C4-2B (cell line): ENCODE results near the gene SMIM9.

Source experiments
- CTCF ChIP-seq: fragments of 450-650 bp; conservative IDR thresholded peaks from 2 replicates; pipeline ENCODE4 v1.5.1; 2017; ENCODE audit warnings: mild to moderate bottlenecking
- ZFX ChIP-seq: fragments of 450-650 bp; IDR thresholded peaks from 2 replicates; pipeline ENCODE4 v1.6.1; 2017

GRCh38 chrX:154795016-154795415, 39.4 kb downstream of the SMIM9 start:
- TF ChIP-seq CTCF (no peak), ZFX (no peak)
